Measurements from ENCODE around the gene LIN54.

LIN54 gene

GRCh38 chr4:82891707-82892466 lies 118.7 kb downstream of the LIN54 start:
- no peak for DNase-seq (ENCODE audit: low read depth in 3 of 3)

GRCh38 chr4:82890901-82891706 lies 119.5 kb downstream of the LIN54 start, which contains the start of gene SEC31A:
Gene SEC31A, minus strand, starts transcription at chr4:82891153. Its CDS starts 9,217 bp downstream, at chr4:82881936.
- DNase-seq (ENCODE audit: low read depth in 3 of 3): peak; percentile 93 to 97 (median 94)

GRCh38 chr4:82890528-82890900 lies 120.1 kb downstream of the LIN54 start:
- no peak for DNase-seq (ENCODE audit: low read depth in 3 of 3)

- DNase-seq (ENCODE audit: low read depth in 3 of 3): no peak
Measured at GRCh38 chr4:82889287-82889686, 121.3 kb downstream of the LIN54 start.

- DNase-seq (ENCODE audit: low read depth in 3 of 3): no peak
Measured at GRCh38 chr4:82886147-82886942, 124.3 kb downstream of the LIN54 start.

- DNase-seq (ENCODE audit: low read depth in 3 of 3): no peak
Measured at GRCh38 chr4:82885410-82885809, 125.2 kb downstream of the LIN54 start.

Data from stimulated activated CD4-positive, alpha-beta T cell treated with anti-CD3 and anti-CD28 coated beads, TNF-alpha, amount 100 ng/mL, for 24 hours (primary cell).